IPS-18c (cell line): Measurements from ENCODE around the gene CACNG5.

Experiments used
- H3K4me3 ChIP-seq: 2 replicates; pipeline ENCODE4 v1.7.0; 2013; ENCODE audit warnings: low read depth, mild to moderate bottlenecking, low read length, moderate library complexity; ENCODE audit not compliant: insufficient read depth
- H3K9me3 ChIP-seq: one replicate; pipeline ENCODE4 v1.6.1; 2013; ENCODE audit warnings: mild to moderate bottlenecking, low read length, moderate library complexity; ENCODE audit not compliant: control insufficient read depth, insufficient read depth

CACNG5 gene

GRCh38 chr17:66839616-66840015 lies 4.7 kb downstream of the CACNG5 start:
- H3K9me3 ChIP-seq, result peaks cover 2% of the 10 kb centered on the region
- no peak overlapping the region for H3K4me3 ChIP-seq

GRCh38 chr17:66840061-66840460 lies 5.1 kb downstream of the CACNG5 start:
- no peak overlapping the region for H3K4me3 ChIP-seq

GRCh38 chr17:66841328-66841727 lies 6.4 kb downstream of the CACNG5 start:
- peaks cover 2% of the 10 kb centered on the region for H3K9me3 ChIP-seq
- H3K4me3 ChIP-seq, result no peak overlapping the region

More at GRCh38 chr17:66840061-66840460, 5.1 kb downstream of the CACNG5 start:
- H3K9me3 ChIP-seq, result peaks cover 2% of the 10 kb centered on the region

- Histone ChIP-seq H3K4me3 (no peak overlapping the region), H3K9me3 (peaks cover 2% of the 10 kb centered on the region)
These were observed 6.8 kb downstream of the CACNG5 start for GRCh38 chr17:66841744-66842143.

- H3K9me3 ChIP-seq, result peaks cover 2% of the 10 kb centered on the region
- no peak overlapping the region for H3K4me3 ChIP-seq
These were observed 7.6 kb downstream of the CACNG5 start for GRCh38 chr17:66842505-66842904.

GRCh38 chr17:66842959-66843358 lies 8.0 kb downstream of the CACNG5 start:
- peaks cover 2% of the 10 kb centered on the region for H3K9me3 ChIP-seq

GRCh38 chr17:66843627-66844026 lies 8.7 kb downstream of the CACNG5 start:
- Histone ChIP-seq H3K9me3 (peaks cover 2% of the 10 kb centered on the region), H3K4me3 (no peak overlapping the region)

More at GRCh38 chr17:66842959-66843358, 8.0 kb downstream of the CACNG5 start:
- H3K4me3 ChIP-seq, result no peak overlapping the region

- Histone ChIP-seq H3K4me3 (no peak overlapping the region), H3K9me3 (no peaks in the 10 kb centered on the region)
These were observed 12.8 kb downstream of the CACNG5 start for GRCh38 chr17:66847704-66848103.

- no peaks in the 10 kb centered on the region for H3K9me3 ChIP-seq
These were observed 13.6 kb downstream of the CACNG5 start for GRCh38 chr17:66848496-66848895.

GRCh38 chr17:66849032-66849655 lies 14.2 kb downstream of the CACNG5 start:
- H3K9me3 ChIP-seq, result no peaks in the 10 kb centered on the region
- H3K4me3 ChIP-seq, result no peak overlapping the region

More at GRCh38 chr17:66848496-66848895, 13.6 kb downstream of the CACNG5 start:
- H3K4me3 ChIP-seq, result no peak overlapping the region

GRCh38 chr17:66849851-66850580 lies 15.1 kb downstream of the CACNG5 start:
- H3K4me3 ChIP-seq, result no peak overlapping the region
- H3K9me3 ChIP-seq, result no peaks in the 10 kb centered on the region

GRCh38 chr17:66850692-66851091 lies 15.8 kb downstream of the CACNG5 start:
- Histone ChIP-seq H3K9me3 (no peaks in the 10 kb centered on the region), H3K4me3 (no peak overlapping the region)

- Histone ChIP-seq H3K9me3 (no peaks in the 10 kb centered on the region), H3K4me3 (no peak overlapping the region)
These were observed 20.3 kb downstream of the CACNG5 start for GRCh38 chr17:66855204-66855603.

- Histone ChIP-seq H3K9me3 (no peaks in the 10 kb centered on the region), H3K4me3 (no peak overlapping the region)
These were observed 23.5 kb downstream of the CACNG5 start for GRCh38 chr17:66858226-66859083.

- no peak overlapping the region for H3K4me3 ChIP-seq
- H3K9me3 ChIP-seq, result no peaks in the 10 kb centered on the region
These were observed 24.4 kb downstream of the CACNG5 start for GRCh38 chr17:66859353-66859752.

- H3K9me3 ChIP-seq, result no peaks in the 10 kb centered on the region
- no peak overlapping the region for H3K4me3 ChIP-seq
These were observed 25.3 kb downstream of the CACNG5 start for GRCh38 chr17:66860204-66860603.

GRCh38 chr17:66863820-66864219 lies 28.9 kb downstream of the CACNG5 start:
- Histone ChIP-seq H3K9me3 (no peaks in the 10 kb centered on the region), H3K4me3 (no peak overlapping the region)

GRCh38 chr17:66865151-66865550 lies 30.2 kb downstream of the CACNG5 start:
- Histone ChIP-seq H3K9me3 (no peaks in the 10 kb centered on the region), H3K4me3 (no peak overlapping the region)
